ENCODE results near the gene RUNX2. TPM values are rescaled to one million over a fixed set of nuclear protein-coding genes. Genes with fewer than 3 reads are reported as not detected.
A peak's percentile ranks its signal among the peaks of the same experiment; 100 is the strongest.

Gene RUNX2
- total and polyA plus RNA-seq, 8 donors: 2.5 to 5.9 (median 3.0) TPM

- Histone ChIP-seq H3K9me3 (no peaks in the 10 kb centered on the region), H3K4me3 (no peak overlapping the region), H3K4me1 (no peaks in the 10 kb centered on the region), H3K36me3 (no peaks in the 10 kb centered on the region), H3K27me3 (no peaks in the 10 kb centered on the region), H3K27ac (no peak overlapping the region)
- ATAC-seq (no peak), DNase-seq (no peak)
- intact Hi-C loops (cut with DNase I): no loop called here
- TF ChIP-seq CTCF (IDR thresholded peaks at IDR 0.05): no peak
Measured at GRCh38 chr6:45553730-45554344, 225.7 kb downstream of the RUNX2 start.

GRCh38 chr6:45554591-45554990 lies 226.5 kb downstream of the RUNX2 start:
- no peaks in the 10 kb centered on the region for H3K4me1 ChIP-seq
- DNase-seq (no peak), ATAC-seq (no peak)
- H3K27me3 ChIP-seq: no peaks in the 10 kb centered on the region
- H3K4me3 ChIP-seq: no peak overlapping the region
- no peaks in the 10 kb centered on the region for H3K9me3 ChIP-seq
- no peak overlapping the region for H3K27ac ChIP-seq
- no peak for TF ChIP-seq CTCF (IDR thresholded peaks at IDR 0.05)
- no peaks in the 10 kb centered on the region for H3K36me3 ChIP-seq
- intact Hi-C loops (cut with DNase I): no loop called here

GRCh38 chr6:45555981-45556771 lies 228.0 kb downstream of the RUNX2 start:
- DNase-seq (peak in 2 of 4 donors; percentile 28 to 38), ATAC-seq (peak; percentile 40)
- H3K9me3 ChIP-seq: no peaks in the 10 kb centered on the region
- no peaks in the 10 kb centered on the region for H3K4me1 ChIP-seq
- intact Hi-C loops (cut with DNase I): no loop called here
- peak overlapping the region in 1 of 2 donors; percentile 7 for H3K27ac ChIP-seq
- no peak overlapping the region for H3K4me3 ChIP-seq
- H3K27me3 ChIP-seq: no peaks in the 10 kb centered on the region
- no peaks in the 10 kb centered on the region for H3K36me3 ChIP-seq
- no peak for TF ChIP-seq CTCF (IDR thresholded peaks at IDR 0.05)

- no peaks in the 10 kb centered on the region for H3K4me1 ChIP-seq
- intact Hi-C loops (cut with DNase I): no loop called here
- no peak for TF ChIP-seq CTCF (IDR thresholded peaks at IDR 0.05)
- no peak for DNase-seq
- no peak overlapping the region for H3K4me3 ChIP-seq
- H3K27ac ChIP-seq: no peak overlapping the region
- no peaks in the 10 kb centered on the region for H3K9me3 ChIP-seq
- no peaks in the 10 kb centered on the region for H3K36me3 ChIP-seq
- no peaks in the 10 kb centered on the region for H3K27me3 ChIP-seq
- ATAC-seq: no peak
Measured at GRCh38 chr6:45556828-45557227, 228.7 kb downstream of the RUNX2 start.

- intact Hi-C loops (cut with DNase I): no loop called here
- Histone ChIP-seq H3K27ac (no peak overlapping the region), H3K4me1 (no peaks in the 10 kb centered on the region)
Measured at GRCh38 chr6:45557454-45557853, 229.3 kb downstream of the RUNX2 start.

More at GRCh38 chr6:45557454-45557853, 229.3 kb downstream of the RUNX2 start:
- no peaks in the 10 kb centered on the region for H3K27me3 ChIP-seq
- DNase-seq (no peak), ATAC-seq (no peak)
- no peak for TF ChIP-seq CTCF (IDR thresholded peaks at IDR 0.05)
- H3K4me3 ChIP-seq: no peak overlapping the region
- H3K9me3 ChIP-seq: no peaks in the 10 kb centered on the region
- H3K36me3 ChIP-seq: no peaks in the 10 kb centered on the region
